HTR-8/SVneo (cell line): ENCODE measurements around the gene SLC44A2.

Source experiments
- DNase-seq: peaks from one replicate; pipeline ENCODE4 v3.0.0; 2011; ENCODE audit warnings: low spot score, mixed read lengths; ENCODE audit not compliant: insufficient read length
- FAIRE-seq: peaks from 2 replicates; lab custom pipeline; 2011; peaks lifted over from hg19 to GRCh38; lab: Jason Lieb, UNC

Gene SLC44A2

GRCh38 chr19:10612499-10613119 is 12.7 kb upstream of the SLC44A2 start:
- FAIRE-seq: no peak
- no peak for DNase-seq

GRCh38 chr19:10615429-10616023 is 9.8 kb upstream of the SLC44A2 start:
- DNase-seq (no peak), FAIRE-seq (no peak)

- DNase-seq: peak; percentile 80
- no peak for FAIRE-seq
These were observed 7.8 kb upstream of the SLC44A2 start for GRCh38 chr19:10617409-10618121.

- DNase-seq (no peak), FAIRE-seq (no peak)
These were observed 6.5 kb upstream of the SLC44A2 start for GRCh38 chr19:10618846-10619245.

- DNase-seq (no peak), FAIRE-seq (no peak)
These were observed 4.6 kb upstream of the SLC44A2 start for GRCh38 chr19:10620786-10621185.

- DNase-seq (no peak), FAIRE-seq (no peak)
These were observed 3.4 kb upstream of the SLC44A2 start for GRCh38 chr19:10621966-10622365.

GRCh38 chr19:10624585-10624984 is 768 bp upstream of the SLC44A2 start:
- FAIRE-seq: no peak
- DNase-seq: no peak

GRCh38 chr19:10625762-10626138 is 397 bp downstream of the SLC44A2 start:
- DNase-seq: no peak
- FAIRE-seq: no peak

GRCh38 chr19:10631874-10632273 is 6.5 kb downstream of the SLC44A2 start:
- DNase-seq: no peak
- no peak for FAIRE-seq

- FAIRE-seq (no peak), DNase-seq (no peak)
These were observed 9.1 kb downstream of the SLC44A2 start for GRCh38 chr19:10634430-10634829.

- FAIRE-seq: no peak
- no peak for DNase-seq
These were observed 9.6 kb downstream of the SLC44A2 start for GRCh38 chr19:10634963-10635362.

- no peak for DNase-seq
These were observed 11.1 kb downstream of the SLC44A2 start for GRCh38 chr19:10636304-10636972.

GRCh38 chr19:10637894-10638293 is 12.5 kb downstream of the SLC44A2 start:
- DNase-seq: no peak

More at GRCh38 chr19:10636304-10636972, 11.1 kb downstream of the SLC44A2 start:
- no peak for FAIRE-seq

GRCh38 chr19:10639836-10640235 is 14.5 kb downstream of the SLC44A2 start:
- FAIRE-seq (no peak), DNase-seq (no peak)

More at GRCh38 chr19:10637894-10638293, 12.5 kb downstream of the SLC44A2 start:
- FAIRE-seq: no peak

- FAIRE-seq (no peak), DNase-seq (no peak)
These were observed 15.0 kb downstream of the SLC44A2 start for GRCh38 chr19:10640361-10640760.

- FAIRE-seq (no peak), DNase-seq (no peak)
These were observed 15.9 kb downstream of the SLC44A2 start for GRCh38 chr19:10641248-10641647.

- DNase-seq: no peak
- FAIRE-seq: no peak
These were observed 17.3 kb downstream of the SLC44A2 start for GRCh38 chr19:10642473-10643171.

GRCh38 chr19:10643172-10643967 is 18.0 kb downstream of the SLC44A2 start:
- DNase-seq: no peak
- FAIRE-seq: no peak

- FAIRE-seq: no peak
These were observed 18.6 kb downstream of the SLC44A2 start for GRCh38 chr19:10643968-10644259.

More at GRCh38 chr19:10643968-10644259, 18.6 kb downstream of the SLC44A2 start:
- DNase-seq: no peak
